ENCODE data around the gene IFNL3.
"Not testable (repeated sequence)": the region's sequence is repeated elsewhere in the genome, so short reads cannot be mapped to it uniquely, and the experiment has no call there.

The IFNL3 gene

GRCh38 chr19:39253374-39254149 is 8.8 kb upstream of the IFNL3 start:
- DNase-seq (ENCODE audit: low spot score) = no peak

GRCh38 chr19:39252458-39252857 is 7.7 kb upstream of the IFNL3 start:
- DNase-seq (ENCODE audit: low spot score) = no peak

- DNase-seq (ENCODE audit: low spot score) = no peak
These were observed 7.0 kb upstream of the IFNL3 start for GRCh38 chr19:39251846-39252245.

- DNase-seq (ENCODE audit: low spot score) = no peak
These were observed 6.3 kb upstream of the IFNL3 start for GRCh38 chr19:39251081-39251480.

- DNase-seq (ENCODE audit: low spot score) = no peak
These were observed 4.0 kb upstream of the IFNL3 start, which contains the start of gene IFNL4 for GRCh38 chr19:39248806-39249205. IFNL4 (minus strand) TSS chr19:39248856.

GRCh38 chr19:39247701-39248664 is 3.2 kb upstream of the IFNL3 start:
- DNase-seq (ENCODE audit: low spot score) = no peak

- no peak for DNase-seq (ENCODE audit: low spot score)
These were observed 2.3 kb upstream of the IFNL3 start for GRCh38 chr19:39246951-39247669.

- not testable (repeated sequence) for DNase-seq (ENCODE audit: low spot score)
These were observed 360 bp upstream of the IFNL3 start for GRCh38 chr19:39245166-39245565.

GRCh38 chr19:39243741-39244140 is 1.1 kb downstream of the IFNL3 start:
- not testable (repeated sequence) for DNase-seq (ENCODE audit: low spot score)

- no peak for DNase-seq (ENCODE audit: low spot score)
These were observed 4.4 kb downstream of the IFNL3 start for GRCh38 chr19:39240421-39240820.

GRCh38 chr19:39238944-39239343 is 5.9 kb downstream of the IFNL3 start:
- DNase-seq (ENCODE audit: low spot score) = no peak

GRCh38 chr19:39238209-39238608 is 6.6 kb downstream of the IFNL3 start:
- no peak for DNase-seq (ENCODE audit: low spot score)

GRCh38 chr19:39237200-39238184 is 7.3 kb downstream of the IFNL3 start:
- peak; percentile 47 for DNase-seq (ENCODE audit: low spot score)

GRCh38 chr19:39236527-39236926 is 8.3 kb downstream of the IFNL3 start:
- no peak for DNase-seq (ENCODE audit: low spot score)

GRCh38 chr19:39232708-39233107 is 12.1 kb downstream of the IFNL3 start:
- DNase-seq (ENCODE audit: low spot score) = no peak

- DNase-seq (ENCODE audit: low spot score) = no peak
These were observed 14.6 kb downstream of the IFNL3 start for GRCh38 chr19:39230096-39230764.

- DNase-seq (ENCODE audit: low spot score) = no peak
These were observed 19.9 kb downstream of the IFNL3 start for GRCh38 chr19:39224910-39225309.

GRCh38 chr19:39223703-39224279 is 21.0 kb downstream of the IFNL3 start:
- no peak for DNase-seq (ENCODE audit: low spot score)

GRCh38 chr19:39219108-39219507 is 25.7 kb downstream of the IFNL3 start:
- DNase-seq (ENCODE audit: low spot score) = not testable (repeated sequence)
